GM13977 (cell line): ENCODE measurements around the gene TEX22.

Experiments
- DNase-seq: peaks from one replicate; pipeline ENCODE4 v3.0.0; 2012; ENCODE audit warnings: low spot score
- CTCF ChIP-seq: IDR thresholded peaks from 2 replicates; pipeline ENCODE4 v1.5.1; 2012; ENCODE audit warnings: mild to moderate bottlenecking, control low read depth; ENCODE audit not compliant: insufficient read depth; ENCODE audit errors: extremely low read depth, missing control alignments
- in situ Hi-C: fragments of 300-500 bp; cut with MboI; formaldehyde crosslinking; loops from one replicate; pipeline ENCODE4 v1.12.0; 2022; ENCODE audit warnings: low sequenced_read_pairs, low pct_unique_long_range_greater_than_20kb, mixed read lengths, inconsistent platforms; ENCODE audit not compliant: unreplicated experiment

TEX22 gene

GRCh38 chr14:105439710-105440553 lies 41.6 kb downstream of the TEX22 start:
- no peak for DNase-seq
- TF ChIP-seq CTCF = no peak
- in situ Hi-C loops = no loop called here

GRCh38 chr14:105440554-105440900 lies 42.2 kb downstream of the TEX22 start:
- in situ Hi-C loops = no loop called here
- DNase-seq = no peak
- TF ChIP-seq CTCF = no peak

GRCh38 chr14:105440992-105441391 lies 42.7 kb downstream of the TEX22 start:
- DNase-seq = no peak
- in situ Hi-C loops = no loop called here
- TF ChIP-seq CTCF = no peak

GRCh38 chr14:105442125-105442524 lies 43.8 kb downstream of the TEX22 start:
- in situ Hi-C loops = no loop called here
- no peak for TF ChIP-seq CTCF
- no peak for DNase-seq

- in situ Hi-C loops = no loop called here
- no peak for TF ChIP-seq CTCF
- no peak for DNase-seq
Observed at GRCh38 chr14:105442834-105443233, 44.5 kb downstream of the TEX22 start.

- no peak for TF ChIP-seq CTCF
- in situ Hi-C loops = no loop called here
- no peak for DNase-seq
Observed at GRCh38 chr14:105444859-105445258, 46.5 kb downstream of the TEX22 start.
